ENCODE data around the gene PLEKHG2. TPM values are rescaled to one million over a fixed set of nuclear protein-coding genes. Genes with fewer than 3 reads are reported as not detected.
A peak's percentile ranks its signal among the peaks of the same experiment; 100 is the strongest.
"Not testable (repeated sequence)": the region's sequence is repeated elsewhere in the genome, so short reads cannot be mapped to it uniquely, and the experiment has no call there.

PLEKHG2 gene
- total RNA-seq, 1 donor from 2014 or later: 22.3 TPM

DNA sequence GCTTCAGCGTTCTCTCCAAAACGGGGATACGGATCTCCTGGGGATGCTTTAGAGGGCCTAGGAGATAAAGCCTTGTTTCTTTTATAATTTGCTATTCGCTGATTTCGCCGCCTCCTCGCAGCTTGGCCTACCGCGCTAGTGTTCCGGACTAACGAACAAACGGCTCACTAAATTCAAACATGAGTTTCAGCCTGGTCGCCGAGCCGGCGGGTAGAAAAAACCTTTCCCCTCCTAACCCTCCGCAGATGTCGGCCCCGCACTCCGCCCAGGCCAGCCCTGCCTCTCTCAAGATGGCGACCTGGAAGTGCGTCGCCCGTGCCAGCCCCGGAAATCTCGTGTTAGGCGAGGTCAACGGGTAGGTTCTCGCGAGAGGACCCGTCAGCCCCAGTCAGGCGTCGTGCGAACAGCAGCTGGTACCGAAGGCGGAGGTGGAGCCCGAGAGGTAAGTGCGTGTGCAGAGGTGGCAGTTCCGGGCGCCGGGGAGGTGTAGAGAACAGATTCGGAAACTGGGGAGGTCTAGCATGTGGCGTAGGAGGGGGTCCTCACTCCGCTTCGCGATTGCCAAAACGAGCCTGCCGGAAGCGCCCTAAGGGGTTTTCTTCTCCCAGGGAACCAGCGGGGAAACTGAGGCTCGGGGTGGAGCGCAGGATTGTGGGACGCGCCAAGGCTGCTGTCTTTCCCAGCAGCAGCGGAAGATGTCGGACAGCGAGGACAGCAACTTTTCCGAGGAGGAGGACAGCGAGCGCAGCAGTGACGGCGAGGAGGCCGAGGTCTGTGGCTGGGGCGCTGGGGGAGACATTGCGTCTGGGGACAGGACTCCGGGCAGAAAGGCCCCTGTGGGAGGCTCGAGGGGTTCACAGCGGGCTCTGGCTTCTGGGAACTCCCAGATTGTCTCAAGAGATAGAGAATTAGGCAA is 33.0 kb downstream of the PLEKHG2 start, which contains the start of gene SUPT5H:
Gene SUPT5H (plus strand): TSS at position 387 of the 916 bp plus-strand sequence. CDS start 309 bp downstream, at position 696.
- H3K4me3 ChIP-seq (ENCODE audit: low read depth, low read length): peak within 1 kb of the TSS; percentile 100
- TF ChIP-seq CTCF (conservative IDR thresholded peaks at IDR 0.05; ENCODE audit: low read depth, low read length): no peak
- DNase-seq (ENCODE audit: low read depth): peak; percentile 61

- TF ChIP-seq CTCF (conservative IDR thresholded peaks at IDR 0.05; ENCODE audit: low read depth, low read length): no peak
- DNase-seq (ENCODE audit: low read depth): no peak
- H3K4me3 ChIP-seq (ENCODE audit: low read depth, low read length): peak overlapping the region; percentile 100
These were observed 34.1 kb downstream of the PLEKHG2 start for GRCh38 chr19:39446365-39447084.

DNA sequence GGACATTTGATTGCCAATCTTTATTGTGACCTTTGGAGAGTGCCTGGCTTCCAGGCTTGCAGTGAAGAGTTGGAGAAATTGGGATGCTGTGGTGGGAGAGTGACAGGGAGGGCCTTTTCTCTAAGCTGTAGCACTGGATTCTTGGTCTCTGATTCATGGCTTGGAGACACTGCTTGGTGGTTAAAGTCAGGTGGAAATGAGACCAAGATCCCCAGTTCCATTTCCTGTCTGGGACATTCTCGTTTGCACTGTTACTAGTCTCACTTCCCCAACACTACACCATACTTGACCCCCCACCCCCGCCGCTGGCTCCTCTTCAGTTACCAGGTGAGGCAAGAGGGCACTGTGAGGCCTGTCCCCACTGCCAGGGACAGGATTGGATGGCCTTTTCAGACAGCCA is 35.8 kb downstream of the PLEKHG2 start:
- H3K4me3 ChIP-seq (ENCODE audit: low read depth, low read length): no peak overlapping the region
- DNase-seq (ENCODE audit: low read depth): no peak
- no peak for TF ChIP-seq CTCF (conservative IDR thresholded peaks at IDR 0.05; ENCODE audit: low read depth, low read length)

DNA sequence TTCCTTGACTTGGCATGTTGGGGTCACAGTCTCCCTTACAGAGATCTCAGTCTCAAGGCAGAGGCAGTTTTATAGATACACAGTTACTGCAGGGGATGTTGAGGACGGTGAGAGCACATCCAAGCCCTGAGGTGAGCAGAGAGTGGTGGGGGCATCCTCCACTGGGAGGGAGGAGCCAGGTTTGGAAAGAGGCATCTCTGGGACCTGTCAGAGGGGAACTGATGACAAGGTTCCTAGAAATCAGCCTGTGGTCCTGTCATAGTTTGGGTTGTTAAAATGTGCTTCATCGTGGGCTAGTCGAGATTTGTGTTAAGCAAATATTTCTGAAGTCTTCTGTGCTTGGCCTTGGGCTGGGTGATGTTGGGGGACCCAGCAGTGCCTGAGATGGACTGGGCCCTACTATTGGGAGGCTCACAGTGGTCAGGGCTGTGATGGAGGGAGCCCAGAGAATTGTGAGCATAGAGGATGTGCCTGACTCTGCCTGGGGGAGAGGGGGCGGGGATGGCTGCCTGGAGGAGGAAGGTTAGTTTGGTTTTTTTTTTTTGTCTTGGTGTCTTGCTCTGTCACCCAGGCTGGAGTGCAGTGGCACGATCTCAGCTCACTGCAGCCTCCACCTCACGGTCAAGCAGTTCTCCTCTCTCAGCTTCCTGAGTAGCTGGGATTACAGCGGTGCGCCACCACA is 36.8 kb downstream of the PLEKHG2 start:
- no peak for DNase-seq (ENCODE audit: low read depth)
- no peak for TF ChIP-seq CTCF (conservative IDR thresholded peaks at IDR 0.05; ENCODE audit: low read depth, low read length)
- no peak overlapping the region for H3K4me3 ChIP-seq (ENCODE audit: low read depth, low read length)

DNA sequence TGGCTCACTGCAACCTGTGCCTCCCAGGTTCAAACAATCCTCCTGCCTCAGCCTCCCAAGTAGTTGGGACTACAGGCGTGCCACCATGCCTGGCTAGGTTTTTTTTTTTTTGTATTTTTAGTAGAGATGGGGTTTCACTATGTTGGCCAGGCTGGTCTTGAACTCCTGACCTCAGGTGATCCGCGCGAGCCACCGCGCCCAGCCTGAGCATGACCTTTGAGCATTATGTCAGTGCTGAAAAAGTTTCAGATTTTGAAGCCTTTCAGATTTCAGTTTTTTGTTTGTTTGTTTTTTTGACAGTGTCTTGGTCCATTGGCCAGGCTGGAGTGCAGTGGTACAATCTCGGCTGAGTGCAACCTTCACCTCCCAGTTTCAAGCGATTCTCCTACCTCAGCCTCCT is 38.8 kb downstream of the PLEKHG2 start:
- not testable (repeated sequence) for H3K4me3 ChIP-seq (ENCODE audit: low read depth, low read length); DNase-seq (ENCODE audit: low read depth)

- no peak overlapping the region for H3K4me3 ChIP-seq (ENCODE audit: low read depth, low read length)
- no peak for TF ChIP-seq CTCF (conservative IDR thresholded peaks at IDR 0.05; ENCODE audit: low read depth, low read length)
- DNase-seq (ENCODE audit: low read depth): no peak
These were observed 50.9 kb downstream of the PLEKHG2 start for GRCh38 chr19:39463403-39463802.

All from epithelial cell of proximal tubule (primary cell).